ENCODE results near the gene LYPD4. TPM values are rescaled to one million over a fixed set of nuclear protein-coding genes. Genes with fewer than 3 reads are reported as not detected.
"Not testable (repeated sequence)": the region's sequence is repeated elsewhere in the genome, so short reads cannot be mapped to it uniquely, and the experiment has no call there.

LYPD4 gene
- total RNA-seq, 1 experiment from 2014 or later: not detected

DNA sequence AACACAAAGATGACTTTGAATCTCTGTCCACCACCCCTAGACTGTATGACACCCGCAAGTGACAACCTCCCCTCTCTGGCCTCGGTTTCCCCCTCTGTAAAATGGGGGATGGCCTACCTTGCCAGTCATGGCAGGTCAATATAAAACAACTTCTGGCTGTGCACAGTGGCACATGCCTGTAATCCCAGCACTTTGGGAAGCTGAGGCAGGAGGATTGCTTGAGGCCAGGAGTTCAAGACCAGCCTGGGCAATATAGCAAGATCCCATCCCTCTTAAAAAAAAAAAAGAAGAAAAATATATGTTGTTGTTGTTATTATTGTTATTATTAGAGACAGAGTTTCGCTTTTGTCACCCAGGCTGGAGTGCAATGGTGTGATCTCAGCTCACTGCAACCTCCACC is 31.5 kb upstream of the LYPD4 start:
- POLR2A ChIA-PET: interaction anchor here (0.6 kb wide), 3 partner anchors 43 to 210 kb away, joined by 3 read pairs; no protein-coding TSS in a partner anchor

DNA sequence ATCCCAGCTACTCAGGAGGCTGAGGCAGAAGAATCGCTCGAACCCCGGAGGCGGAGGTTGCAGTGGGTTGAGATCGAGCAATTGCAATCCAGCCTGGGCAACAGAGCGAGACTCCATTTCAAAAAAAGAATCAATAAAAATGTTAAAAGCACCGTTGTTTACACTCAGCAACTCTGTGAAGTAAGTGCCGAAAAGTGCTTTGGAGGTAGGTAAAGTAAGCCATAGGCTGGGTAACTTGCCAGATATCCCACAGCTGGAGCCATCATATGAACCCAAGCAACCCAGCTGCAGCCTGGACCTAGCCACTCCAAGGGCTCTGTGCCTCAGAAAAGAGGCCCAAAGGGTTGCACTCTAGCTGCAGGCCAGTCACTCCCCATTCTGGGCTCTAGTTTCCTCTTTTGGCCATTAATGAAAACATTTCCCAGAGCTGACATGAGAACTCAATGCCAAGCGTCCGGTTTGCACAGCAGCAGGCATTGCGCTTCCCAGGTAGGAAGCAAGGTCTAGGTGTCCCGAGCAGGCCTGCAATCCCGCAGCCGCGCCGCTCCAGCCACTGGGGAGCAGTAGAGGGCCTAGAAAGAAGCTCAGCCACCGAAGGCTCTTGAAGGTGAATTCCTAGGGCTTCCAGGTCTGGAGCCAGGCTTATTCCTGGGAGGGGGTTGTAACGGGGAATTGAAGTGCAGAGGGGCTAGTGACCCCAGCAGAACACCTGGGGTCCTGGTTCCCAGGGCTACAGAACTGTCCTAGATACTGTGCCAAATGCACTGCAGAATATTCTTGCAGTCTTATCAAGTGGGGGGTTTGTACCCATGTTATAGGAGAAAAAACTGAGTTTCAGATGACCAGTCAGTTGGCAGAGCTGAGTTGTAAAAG is 28.5 kb upstream of the LYPD4 start:
- DNase-seq (ENCODE audit: low spot score) (peak; percentile 94), ATAC-seq (peak; percentile 70)
- ChIA-PET POLR2A (interaction anchor here (0.6 to 4.3 kb wide), 11 partner anchors 8 to 86 kb away, joined by 3 to 30 read pairs (median 6); partner anchors contain the start of genes ARHGEF1, RABAC1 and RPS19), CTCF (interaction anchor here (0.6 to 3.7 kb wide), 29 partner anchors 8 to 240 kb away, joined by 3 to 46 read pairs (median 5); partner anchors contain the start of genes ARHGEF1, ATP1A3, ERFL and RABAC1)
- Mint-ChIP-seq H3K4me1 (peaks cover 7% of the 10 kb centered on the region), H3K27me3 (ENCODE audit: low read depth) (peaks cover 10% of the 10 kb centered on the region), H3K36me3 (peaks cover 37% of the 10 kb centered on the region), H3K9me3 (no peaks in the 10 kb centered on the region), H3K27ac (peak overlapping the region; percentile 91), H3K4me3 (no peak overlapping the region)
- TF ChIP-seq CTCF (IDR thresholded peaks at IDR 0.05) (peak; percentile 48; the same call in 1 of the 2 replicates), KAT7 (CRISPR knock-in tag; IDR thresholded peaks at IDR 0.05; ENCODE audit: borderline replicate concordance) (0 out of 2 replicates have a peak, but pooled peaks have one; percentile 53), ERG (CRISPR knock-in tag; IDR thresholded peaks at IDR 0.05) (peak; percentile 87), ZNF416 (CRISPR knock-in tag; IDR thresholded peaks at IDR 0.05) (peak; percentile 39), TCF7 (CRISPR knock-in tag; IDR thresholded peaks at IDR 0.05; ENCODE audit: low read depth) (no peak), EMX1 (CRISPR knock-in tag; IDR thresholded peaks at IDR 0.05) (peak; percentile 95), ZMAT4 (CRISPR knock-in tag; IDR thresholded peaks at IDR 0.05) (peak; percentile 76; the same call in 1 of the 2 replicates), SMAD3 (CRISPR knock-in tag; IDR thresholded peaks at IDR 0.05; ENCODE audit: borderline replicate concordance) (0 out of 2 replicates have a peak, but pooled peaks have one; percentile 35), GRHL2 (CRISPR knock-in tag; IDR thresholded peaks at IDR 0.05; ENCODE audit: insufficient replicate concordance, severe bottlenecking) (no peak), USF1 (CRISPR knock-in tag; IDR thresholded peaks at IDR 0.05) (0 out of 2 replicates have a peak, but pooled peaks have one; percentile 11), PRRX2 (CRISPR knock-in tag; IDR thresholded peaks at IDR 0.05) (peak; percentile 87), GABPB1 (CRISPR knock-in tag; IDR thresholded peaks at IDR 0.05) (0 out of 2 replicates have a peak, but pooled peaks have one; percentile 10), ZNF671 (CRISPR knock-in tag; IDR thresholded peaks at IDR 0.05) (peak; percentile 81), ZNF425 (CRISPR knock-in tag; conservative IDR thresholded peaks at IDR 0.05) (peak; percentile 92; the same call in 1 of the 2 replicates), ZNF121 (CRISPR knock-in tag; IDR thresholded peaks at IDR 0.05) (peak; percentile 10; the same call in 1 of the 2 replicates), SP1 (CRISPR knock-in tag; conservative IDR thresholded peaks at IDR 0.05) (no peak), RORB (CRISPR knock-in tag; IDR thresholded peaks at IDR 0.05) (0 out of 2 replicates have a peak, but pooled peaks have one; percentile 39), TEAD1 (CRISPR knock-in tag; IDR thresholded peaks at IDR 0.05) (peak; percentile 56; the same call in 1 of the 2 replicates)
- TF ChIP-seq, protein P1, sequence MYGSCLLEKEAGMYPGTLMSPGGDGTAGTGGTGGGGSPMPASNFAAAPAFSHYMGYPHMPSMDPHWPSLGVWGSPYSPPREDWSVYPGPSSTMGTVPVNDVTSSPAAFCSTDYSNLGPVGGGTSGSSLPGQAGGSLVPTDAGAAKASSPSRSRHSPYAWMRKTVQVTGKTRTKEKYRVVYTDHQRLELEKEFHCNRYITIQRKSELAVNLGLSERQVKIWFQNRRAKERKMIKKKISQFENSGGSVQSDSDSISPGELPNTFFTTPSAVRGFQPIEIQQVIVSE (CRISPR knock-in tag; IDR thresholded peaks at IDR 0.05; ENCODE audit: borderline replicate concordance): 0 out of 2 replicates have a peak, but pooled peaks have one; percentile 1
- TF ChIP-seq, protein P2, sequence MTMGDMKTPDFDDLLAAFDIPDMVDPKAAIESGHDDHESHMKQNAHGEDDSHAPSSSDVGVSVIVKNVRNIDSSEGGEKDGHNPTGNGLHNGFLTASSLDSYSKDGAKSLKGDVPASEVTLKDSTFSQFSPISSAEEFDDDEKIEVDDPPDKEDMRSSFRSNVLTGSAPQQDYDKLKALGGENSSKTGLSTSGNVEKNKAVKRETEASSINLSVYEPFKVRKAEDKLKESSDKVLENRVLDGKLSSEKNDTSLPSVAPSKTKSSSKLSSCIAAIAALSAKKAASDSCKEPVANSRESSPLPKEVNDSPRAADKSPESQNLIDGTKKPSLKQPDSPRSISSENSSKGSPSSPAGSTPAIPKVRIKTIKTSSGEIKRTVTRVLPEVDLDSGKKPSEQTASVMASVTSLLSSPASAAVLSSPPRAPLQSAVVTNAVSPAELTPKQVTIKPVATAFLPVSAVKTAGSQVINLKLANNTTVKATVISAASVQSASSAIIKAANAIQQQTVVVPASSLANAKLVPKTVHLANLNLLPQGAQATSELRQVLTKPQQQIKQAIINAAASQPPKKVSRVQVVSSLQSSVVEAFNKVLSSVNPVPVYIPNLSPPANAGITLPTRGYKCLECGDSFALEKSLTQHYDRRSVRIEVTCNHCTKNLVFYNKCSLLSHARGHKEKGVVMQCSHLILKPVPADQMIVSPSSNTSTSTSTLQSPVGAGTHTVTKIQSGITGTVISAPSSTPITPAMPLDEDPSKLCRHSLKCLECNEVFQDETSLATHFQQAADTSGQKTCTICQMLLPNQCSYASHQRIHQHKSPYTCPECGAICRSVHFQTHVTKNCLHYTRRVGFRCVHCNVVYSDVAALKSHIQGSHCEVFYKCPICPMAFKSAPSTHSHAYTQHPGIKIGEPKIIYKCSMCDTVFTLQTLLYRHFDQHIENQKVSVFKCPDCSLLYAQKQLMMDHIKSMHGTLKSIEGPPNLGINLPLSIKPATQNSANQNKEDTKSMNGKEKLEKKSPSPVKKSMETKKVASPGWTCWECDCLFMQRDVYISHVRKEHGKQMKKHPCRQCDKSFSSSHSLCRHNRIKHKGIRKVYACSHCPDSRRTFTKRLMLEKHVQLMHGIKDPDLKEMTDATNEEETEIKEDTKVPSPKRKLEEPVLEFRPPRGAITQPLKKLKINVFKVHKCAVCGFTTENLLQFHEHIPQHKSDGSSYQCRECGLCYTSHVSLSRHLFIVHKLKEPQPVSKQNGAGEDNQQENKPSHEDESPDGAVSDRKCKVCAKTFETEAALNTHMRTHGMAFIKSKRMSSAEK (CRISPR knock-in tag; IDR thresholded peaks at IDR 0.05; ENCODE audit: borderline replicate concordance): peak; percentile 90

More for the DNA sequence above, 31.5 kb upstream of the LYPD4 start:
- DNase-seq (ENCODE audit: low spot score); H3K9me3 Mint-ChIP-seq; ATAC-seq; H3K27ac Mint-ChIP-seq; H3K4me1 Mint-ChIP-seq; H3K4me3 Mint-ChIP-seq: not testable (repeated sequence)
- CTCF ChIA-PET: interaction anchor here (0.7 to 1.5 kb wide), 4 partner anchors 12 to 76 kb away, joined by 3 to 8 read pairs (median 3); no protein-coding TSS in a partner anchor
- peaks cover 10% of the 10 kb centered on the region for H3K36me3 Mint-ChIP-seq
- TF ChIP-seq ZNF121 (CRISPR knock-in tag; IDR thresholded peaks at IDR 0.05): peak; percentile 65; the same call in 1 of the 2 replicates
- H3K27me3 Mint-ChIP-seq (ENCODE audit: low read depth): peaks cover 25% of the 10 kb centered on the region

All from WTC11 (cell line).